NCI-H1417 treated with DMSO at 0.1 percent for 48 hours (cell line): ENCODE measurements around the gene SDC3.

Source experiments
- DNase-seq: peaks from one replicate; lab custom pipeline; 2025; lab: John Stamatoyannopoulos, UW

Gene SDC3

DNA sequence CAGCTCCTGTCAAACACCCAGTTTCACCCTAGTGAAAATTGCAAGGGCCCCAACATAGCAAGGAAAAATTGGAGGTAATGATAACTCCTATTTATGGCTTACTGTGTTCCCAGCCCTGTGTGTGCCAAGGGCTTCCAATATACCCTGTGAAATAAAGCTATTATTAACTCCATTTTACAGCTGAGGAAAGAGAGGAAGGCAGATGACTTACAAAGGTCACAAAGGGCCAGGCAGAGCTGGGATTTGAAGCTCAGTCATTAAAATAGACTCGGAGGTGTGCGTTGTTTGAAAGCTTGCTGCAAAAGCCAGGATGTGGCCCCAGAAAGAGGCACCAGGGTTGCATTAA is 20.2 kb upstream of the SDC3 start:
- DNase-seq: no peak

DNA sequence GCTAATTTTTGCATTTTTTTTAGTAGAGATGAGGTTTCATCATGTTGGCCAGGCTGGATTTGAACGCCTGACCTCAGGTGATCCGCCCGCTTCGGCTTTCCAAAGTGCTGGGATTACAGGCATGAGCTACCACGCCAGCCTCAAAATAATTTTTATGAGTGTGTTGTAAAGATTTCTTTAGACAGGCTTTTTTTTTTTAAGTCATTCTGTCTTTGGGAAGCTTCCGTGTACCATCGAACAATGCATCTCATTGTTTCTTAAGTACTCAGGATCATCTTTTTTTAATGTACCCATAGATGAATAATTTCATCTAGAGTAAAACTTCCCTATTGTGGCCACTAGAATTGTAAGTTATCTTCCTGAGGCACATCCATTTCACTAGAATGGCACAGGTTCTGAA is 19.6 kb upstream of the SDC3 start:
- no peak for DNase-seq

DNA sequence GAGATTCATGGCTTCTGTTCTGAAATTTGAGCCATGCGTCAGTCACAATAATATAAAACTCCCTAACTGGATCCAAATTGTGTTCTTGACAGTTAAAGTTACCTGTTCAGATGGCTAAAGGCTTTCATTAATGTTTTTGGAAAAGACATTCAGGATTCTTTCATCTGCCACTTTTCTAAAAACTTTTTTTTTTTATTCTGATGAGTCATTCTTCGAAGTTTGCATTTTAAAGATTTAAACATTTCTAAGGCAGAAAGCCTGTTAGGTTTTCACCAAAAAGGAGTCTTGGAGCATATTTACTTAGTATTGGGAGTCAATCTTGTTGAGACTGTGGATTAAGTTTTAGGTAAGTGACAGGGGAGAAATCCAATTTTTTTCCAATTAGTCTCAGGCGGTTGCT is 18.9 kb upstream of the SDC3 start:
- DNase-seq: no peak

DNA sequence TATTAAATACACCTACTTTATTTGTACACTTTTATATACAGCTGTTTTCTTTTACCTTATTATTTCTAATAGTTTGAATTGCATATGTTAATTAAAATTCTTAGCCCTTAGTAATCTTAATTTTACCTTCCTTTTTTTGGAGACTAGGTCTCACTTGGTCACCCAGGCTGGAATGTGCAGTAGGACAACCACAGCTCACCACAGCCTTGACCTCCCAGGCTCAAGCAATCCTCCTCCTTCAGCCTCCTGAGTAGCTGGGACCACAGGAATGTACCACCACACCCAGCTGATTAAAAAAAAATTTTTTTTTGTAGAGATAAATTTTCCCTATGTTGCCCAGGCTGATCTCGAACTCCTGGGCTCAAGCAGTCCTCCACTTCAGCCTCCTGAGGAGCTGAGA is 15.0 kb upstream of the SDC3 start:
- DNase-seq: no peak

DNA sequence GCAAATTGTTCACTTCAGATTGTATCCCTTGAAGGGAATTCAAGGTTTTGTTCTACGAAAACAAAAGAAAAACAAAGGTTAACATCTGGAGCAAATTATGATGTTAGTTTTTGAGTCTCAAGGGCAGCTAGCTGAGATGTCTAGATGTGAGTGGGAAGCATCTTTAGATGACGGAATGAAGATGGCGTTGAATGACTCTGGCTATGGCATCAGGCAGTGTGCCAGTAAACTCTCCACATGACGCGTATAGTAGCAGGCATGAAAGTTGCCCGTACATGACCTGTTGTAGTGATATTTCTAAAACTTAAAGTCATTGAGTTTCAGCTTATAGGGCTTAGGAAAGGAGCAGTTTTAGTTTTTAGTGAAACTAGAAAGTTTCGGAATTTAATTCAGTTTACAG is 12.3 kb upstream of the SDC3 start:
- no peak for DNase-seq

DNA sequence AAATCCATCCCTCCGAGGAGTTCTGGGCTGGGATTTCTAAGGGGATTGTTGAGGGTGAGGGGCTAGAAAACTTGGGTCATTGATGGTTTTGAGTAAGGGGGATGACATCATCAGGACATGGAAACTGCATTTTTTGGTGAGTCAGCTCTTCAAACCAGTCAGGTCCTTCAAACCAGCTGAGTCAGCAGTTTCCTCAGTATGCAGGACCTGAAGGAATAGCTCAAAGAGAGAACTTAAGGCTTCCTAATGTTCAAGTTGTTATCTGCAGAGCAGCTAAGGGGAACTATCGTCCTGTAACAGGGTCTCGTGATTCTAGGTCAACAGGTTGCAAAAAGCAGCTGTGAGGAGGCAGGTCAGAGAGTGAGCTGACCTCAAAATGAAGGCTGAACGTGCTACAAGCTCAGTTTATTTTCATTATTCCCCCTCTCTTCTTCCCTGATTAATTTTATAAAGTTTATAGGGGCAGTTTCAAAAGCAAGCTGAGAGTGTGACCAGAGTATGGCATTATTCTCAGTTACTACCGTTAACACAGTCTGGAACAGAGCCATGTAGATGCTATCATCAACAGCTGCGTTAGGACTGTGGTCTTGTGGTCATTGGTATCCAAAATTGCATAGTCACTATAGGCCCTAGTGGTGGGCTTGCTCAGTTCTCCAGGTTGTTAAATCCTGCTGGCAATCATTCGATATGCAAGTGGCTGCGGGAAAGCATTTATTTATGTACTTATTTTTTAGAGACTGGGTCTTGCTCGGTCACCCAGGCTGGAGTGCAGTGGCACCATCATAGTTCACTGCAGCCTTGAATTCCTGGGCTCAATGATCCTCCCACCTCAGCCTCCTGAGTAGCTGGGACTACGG is 10.7 kb upstream of the SDC3 start:
- DNase-seq: no peak

DNA sequence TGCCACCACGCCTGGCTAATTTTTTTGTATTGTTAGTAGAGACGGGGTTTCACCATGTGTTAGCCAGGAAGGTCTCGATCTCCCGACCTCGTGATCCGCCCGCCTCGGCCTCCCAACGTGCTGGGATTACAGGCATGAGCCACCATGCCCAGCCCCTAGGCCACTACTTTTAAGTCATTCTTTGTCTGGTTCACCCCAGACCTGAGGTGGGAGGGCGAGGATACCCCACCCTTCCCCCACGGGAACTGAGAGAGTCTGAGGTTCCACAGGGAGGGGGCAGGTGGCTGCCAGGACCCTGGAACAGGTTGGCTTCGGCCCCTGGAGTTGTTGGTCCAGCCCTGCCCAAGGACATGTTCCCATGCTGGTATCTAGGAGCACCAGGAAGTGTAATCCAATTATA is 7.7 kb upstream of the SDC3 start:
- no peak for DNase-seq

DNA sequence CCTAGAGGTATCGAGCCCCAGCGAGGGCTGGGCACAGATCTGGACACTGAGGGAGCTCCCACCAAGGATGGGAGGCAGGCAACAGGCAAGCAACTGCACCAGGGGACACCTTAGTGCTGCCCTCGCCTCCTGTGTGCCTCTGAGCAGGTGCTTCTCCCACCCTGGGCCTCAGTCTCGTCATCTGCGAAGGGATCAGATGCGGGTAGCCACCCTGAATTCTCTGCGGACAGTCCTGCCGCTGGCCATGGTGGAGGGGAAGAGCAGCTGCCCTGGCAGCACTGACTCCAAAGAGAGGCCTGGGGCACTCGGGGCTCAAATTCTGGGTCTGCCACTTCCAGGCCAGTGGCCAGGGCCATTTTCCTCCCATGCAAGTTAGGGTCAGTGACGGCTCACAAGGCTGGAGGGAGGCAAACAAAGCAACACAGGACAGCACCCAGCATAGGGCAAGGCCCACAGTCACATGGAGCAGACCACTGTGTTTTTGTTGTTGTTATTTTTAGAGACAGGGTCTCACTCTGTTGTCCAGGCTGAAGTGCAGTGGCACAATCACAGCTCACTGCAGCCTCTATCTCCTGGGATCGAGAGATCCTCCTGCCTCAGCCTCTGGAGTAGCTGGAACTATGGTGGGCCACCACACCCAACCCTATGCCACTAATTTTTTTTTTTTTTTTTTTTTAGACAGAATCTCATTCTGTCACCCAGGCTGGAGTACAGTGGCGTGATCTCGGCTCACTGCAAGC is 7.1 kb upstream of the SDC3 start:
- no peak for DNase-seq

DNA sequence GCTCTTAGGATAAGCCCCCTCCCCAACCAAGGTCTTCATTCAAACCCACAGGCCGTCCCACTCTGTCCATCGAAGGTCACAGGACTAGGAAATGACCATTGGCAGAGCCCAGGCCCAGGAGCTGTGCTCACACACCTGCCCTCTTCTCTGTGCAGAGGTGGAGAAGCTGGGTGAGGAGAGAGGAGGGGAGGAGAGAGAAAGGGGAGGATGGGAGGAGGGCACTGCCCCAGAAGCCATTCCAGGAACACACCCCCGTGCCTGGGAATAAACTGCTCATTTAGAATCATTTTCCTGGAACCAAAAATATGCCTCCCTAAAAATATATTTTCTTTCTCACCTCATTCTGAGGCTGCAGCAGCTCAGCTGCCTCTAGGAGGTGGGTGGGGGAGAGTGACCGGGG is 6.4 kb upstream of the SDC3 start:
- DNase-seq: no peak

DNA sequence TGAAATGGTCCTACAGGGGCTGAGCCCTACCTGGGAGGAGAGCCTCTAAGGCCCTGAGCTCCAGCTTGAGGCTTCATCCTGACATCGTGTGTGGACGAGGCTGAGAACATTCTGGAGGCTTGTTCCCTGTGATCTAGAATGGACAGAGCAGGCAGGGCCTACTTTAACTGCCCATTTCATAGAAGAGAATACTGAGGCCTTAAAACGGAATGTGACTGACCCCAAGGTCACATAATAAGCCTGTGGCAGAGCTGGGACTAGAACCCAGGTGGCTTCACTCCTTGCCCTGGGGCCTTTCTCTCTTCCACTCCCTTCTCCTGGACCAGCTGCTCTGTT is 6.0 kb upstream of the SDC3 start:
- no peak for DNase-seq

DNA sequence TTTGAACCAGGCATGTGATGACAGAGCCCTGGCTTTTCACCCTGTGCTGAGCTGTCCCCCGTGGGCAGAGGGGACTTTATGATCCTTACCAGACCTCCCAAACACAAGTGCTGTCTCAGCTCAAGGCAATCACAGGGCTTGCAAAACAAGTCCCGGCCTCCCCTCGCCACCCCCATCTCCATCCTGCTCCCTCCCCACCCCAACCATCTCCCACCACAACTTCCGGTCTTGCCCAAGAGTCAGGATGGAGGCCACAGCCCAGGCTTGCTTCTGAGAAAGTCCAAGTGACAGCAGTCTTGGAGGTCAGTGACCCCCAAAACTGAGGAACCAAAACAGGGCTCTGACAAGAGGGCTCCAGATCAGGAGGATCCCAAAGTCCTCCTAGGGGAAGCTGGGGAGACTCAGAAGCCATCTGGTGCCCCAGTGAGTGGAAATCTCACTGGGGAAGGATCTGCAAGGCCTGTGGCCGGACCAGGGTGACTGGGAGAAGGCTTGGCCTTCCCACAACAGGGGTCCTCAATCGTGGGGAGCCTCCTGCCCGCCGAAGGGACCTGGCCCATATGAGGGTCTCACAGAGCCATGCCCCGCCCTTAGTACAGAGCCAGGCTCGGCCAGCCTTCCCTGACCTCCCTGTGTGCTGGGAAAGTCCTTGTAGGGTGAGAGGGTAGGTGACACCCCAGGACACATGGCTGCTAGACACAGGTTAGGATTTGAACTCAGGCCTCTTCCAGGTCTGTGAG is 4.5 kb upstream of the SDC3 start:
- DNase-seq: no peak

DNA sequence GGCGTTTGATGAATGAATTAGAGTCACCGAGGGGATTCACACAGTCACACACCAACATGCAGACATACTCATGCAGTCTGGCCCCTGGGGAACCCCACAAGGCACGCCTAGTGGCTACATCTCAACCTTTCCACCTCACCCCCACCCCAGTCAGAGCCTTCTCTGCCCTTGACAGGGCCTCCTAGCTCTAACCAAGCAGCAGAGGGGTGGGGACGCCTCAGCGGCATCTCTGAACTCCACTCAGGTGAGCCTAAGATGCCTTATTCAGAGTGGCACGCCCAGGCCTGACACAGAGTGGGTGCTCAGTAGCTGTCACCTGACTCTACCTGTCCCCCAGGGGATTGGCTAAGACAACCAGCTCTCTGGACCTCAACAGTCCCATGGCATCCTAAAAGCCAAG is 3.7 kb upstream of the SDC3 start:
- DNase-seq: no peak

DNA sequence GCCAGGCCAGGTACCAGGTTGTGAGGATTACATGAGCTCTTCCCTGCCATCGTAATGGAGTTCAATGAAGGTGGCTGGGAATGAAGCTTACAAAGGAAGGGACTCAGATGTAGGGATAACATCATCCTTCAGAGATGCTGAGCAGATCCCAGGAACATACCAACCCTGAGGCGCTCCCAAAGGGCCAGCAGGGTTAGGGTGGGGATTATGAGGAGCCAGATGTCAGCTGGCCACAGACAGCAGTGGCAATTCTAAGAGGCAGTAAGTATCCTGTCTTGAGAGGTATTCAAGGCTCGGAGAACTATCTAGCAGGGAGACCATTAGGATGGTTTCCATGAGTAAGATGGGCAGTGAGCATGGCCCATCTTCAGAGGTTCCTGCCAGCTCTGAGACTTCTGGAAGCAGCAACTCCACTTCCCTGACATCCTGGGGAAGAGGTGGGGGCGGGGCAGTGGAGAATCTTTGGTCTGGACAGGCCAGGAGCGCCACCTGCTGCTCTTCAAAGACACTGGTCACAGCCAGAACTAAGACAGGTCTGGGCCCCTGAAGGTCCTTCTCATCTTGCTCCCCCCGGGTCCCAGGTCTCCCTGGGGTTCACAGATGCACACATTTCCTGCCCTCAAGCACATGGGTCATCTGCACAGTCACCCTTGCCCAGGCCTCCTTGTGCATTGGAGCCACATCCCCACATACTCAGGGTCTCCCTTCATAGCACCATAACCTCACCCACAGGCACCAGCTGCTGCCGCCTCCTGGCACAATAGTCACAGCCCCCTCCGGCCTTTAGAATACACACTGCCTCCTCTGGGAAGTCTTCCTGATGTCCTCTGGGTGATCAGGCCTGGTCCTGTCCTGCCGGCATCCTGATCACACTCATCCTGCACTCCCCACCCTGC is 2.7 kb upstream of the SDC3 start:
- no peak for DNase-seq

DNA sequence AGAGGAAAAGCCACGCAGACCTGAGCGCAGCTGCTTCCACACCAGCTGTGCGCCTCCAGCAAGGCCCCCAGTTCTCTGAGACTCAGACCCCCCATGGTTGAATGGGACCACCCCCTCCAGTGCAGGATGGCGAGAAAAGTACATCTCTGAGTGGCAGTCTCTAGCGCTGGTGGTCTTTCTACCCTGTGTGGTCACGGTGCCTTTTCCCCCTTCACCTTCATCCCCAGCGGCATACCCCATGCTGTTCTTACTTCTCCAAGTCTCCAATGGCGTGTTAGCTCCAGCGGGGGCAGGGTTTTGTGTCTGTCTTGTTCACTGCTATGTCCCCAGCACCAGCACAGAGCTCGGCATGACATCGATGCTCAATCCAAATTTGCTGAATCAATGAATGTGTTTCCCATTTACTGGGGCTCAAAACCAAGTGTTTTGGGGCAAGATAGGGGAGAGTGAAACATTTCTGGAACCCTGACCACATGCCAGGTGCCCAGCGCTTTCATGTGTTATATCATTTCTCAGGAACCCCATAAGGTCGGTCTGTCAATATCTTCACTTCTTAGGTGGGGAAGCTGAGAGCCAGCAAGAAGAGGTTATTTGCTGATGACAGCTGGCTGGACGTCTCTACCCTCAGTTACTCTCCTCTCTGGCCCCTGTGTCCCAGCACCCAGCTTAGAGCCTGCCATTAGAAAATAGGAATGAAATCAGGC is 959 bp upstream of the SDC3 start:
- no peak for DNase-seq

DNA sequence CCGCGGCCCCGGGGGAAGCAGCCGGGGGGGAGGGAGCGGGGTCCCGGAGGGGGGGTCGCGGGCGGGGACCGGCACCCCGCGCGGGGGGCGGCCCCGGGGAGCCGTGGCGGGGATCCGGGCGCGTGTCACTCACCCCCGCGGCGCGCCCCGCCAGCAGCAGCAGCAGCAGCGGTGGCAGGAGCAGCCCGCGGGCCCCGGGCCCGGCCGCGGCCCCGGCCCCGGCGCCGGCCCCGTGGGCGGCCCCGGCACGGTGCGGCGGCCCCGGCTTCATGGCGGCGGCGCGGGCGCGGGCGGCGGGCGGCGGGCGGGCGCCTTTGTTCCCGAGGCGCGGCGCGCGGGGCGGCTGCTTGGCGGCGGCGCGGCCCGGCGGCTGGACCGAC is 252 bp downstream of the SDC3 start:
- no peak for DNase-seq

DNA sequence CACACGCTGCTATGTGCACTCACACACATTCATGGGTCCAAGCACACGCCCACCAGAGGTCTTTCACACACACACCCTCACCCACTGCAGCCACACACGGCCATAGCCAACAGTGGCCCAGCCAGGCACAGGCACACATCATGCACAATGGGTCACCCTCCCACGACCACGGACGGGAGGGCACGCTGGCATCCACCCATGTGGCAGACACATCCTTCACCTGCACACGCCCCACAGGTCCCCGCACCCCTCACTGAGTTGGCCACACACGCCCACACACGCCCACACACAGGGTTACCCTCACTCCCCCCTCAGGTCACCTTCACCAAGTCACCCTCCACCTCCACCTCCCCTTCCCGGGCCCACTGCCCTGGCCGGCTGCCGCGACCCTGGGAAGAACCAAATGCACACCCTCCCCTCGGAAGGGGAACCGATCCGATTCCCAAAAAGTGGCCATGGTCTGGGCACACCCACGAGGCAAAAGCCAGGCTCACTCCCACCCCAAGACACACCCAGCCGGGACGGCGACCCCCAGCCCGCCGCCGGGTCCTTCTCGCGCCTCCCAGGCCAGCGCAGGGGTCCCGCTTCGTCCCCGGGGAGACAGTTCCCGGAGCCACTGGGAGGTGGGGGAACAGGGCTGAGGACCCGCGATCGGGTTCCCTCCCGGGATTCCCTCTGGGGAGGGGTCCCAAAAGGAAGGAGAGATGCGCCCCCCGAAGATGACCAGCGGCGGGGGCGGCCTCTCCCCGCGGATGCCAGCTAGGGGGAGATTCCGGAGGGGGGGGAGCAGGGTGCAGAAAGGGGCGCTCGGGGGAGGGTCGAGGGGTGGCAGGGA is 860 bp downstream of the SDC3 start:
- no peak for DNase-seq

DNA sequence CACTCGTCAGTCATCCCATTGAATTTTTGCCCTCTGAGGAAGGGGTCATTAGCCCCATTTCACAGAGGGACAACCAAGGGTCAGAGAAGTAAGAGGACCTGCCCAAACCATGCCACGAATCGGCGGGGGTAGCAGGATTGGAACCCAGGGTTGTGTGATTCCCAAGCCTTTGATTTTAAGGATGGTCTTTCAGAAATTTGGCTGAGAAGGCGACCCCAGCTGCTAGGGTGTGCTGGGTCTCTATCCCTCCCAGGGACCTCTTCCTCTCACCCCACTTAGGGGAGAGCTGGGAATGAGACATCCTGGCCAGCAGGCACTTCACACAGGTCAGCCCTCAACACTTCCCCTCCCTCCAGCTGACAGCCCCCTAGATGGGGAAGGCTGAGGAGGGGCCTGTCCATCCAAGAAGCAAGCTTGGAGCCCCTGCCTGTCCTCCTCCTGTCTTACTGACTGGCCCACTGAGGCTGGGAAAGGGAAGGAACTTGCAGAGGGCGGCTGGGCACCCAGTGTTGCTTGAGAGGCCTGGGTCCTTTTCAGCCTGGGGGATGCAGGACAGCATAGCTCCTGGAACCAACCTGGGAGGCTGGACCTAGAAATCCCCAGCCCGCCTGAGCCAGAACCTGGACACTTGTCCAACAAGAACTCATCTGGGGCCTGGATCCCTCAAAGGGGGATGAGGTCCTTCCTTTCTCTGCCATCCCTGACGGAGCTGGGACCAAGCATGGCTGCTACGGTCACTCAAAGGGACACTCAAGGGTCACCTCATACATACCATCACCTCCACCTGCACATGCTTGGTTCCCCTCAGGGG is 1.7 kb downstream of the SDC3 start:
- no peak for DNase-seq

DNA sequence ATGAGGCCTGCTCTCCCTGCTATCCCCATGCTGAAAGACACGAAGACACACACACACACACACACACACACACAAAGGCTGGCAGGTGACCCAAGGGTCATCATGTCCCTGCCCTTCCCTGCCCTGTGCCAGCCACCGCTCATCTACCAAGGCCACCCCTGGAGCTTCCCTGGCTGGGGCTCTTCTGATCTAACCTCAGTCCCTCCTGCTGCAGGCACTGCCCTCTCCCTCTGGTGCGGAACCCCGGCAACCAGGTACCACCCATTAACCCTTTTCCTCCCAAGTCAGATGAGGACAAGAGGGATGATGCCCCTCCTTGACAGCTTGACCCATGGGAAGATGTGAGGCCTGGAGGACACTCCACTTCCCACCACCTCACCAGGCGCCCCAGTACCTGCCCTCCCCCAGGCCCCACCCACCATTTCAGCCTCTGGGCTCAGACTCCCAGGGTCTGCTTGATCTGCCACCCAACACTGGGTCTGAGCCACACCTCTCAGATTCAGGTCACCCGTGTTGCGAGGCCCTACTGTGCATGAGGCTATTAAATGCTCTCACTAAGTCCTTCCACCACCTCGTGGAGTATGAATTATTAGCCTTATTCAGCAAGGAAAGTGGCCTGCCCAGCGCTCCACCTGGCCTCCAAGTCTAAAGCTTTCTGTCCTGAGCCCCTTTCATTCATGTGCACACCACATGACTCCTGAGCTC is 2.5 kb downstream of the SDC3 start:
- no peak for DNase-seq

DNA sequence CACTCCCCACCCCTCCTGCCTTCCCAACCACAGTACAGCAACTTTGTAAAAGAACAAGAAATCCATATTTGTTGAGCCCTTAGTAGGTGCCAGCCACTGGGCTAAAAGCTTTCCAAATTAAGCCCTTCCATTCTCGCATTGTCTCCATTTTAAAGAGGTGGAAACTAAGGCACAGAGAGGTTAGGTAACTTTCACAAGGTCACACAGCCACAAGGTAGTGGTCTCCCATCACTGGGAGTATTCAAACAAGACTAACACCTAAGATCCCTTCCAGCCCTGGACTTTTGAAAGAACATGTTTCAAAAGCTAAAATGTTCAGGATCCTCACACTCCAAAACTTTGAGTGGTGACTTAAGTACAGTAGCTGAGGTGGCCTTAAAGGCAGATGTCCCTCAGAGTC is 3.2 kb downstream of the SDC3 start:
- no peak for DNase-seq
